Esophagus muscularis mucosa (tissue), 4 donors: Measurements from ENCODE around the gene MTERF4.

Experiments
- CTCF ChIP-seq, 3 experiments: fragments of 200-600 bp in 2 of 3; fragments of 450-650 bp in 1 of 3; sonication (generic) in 2 of 3; IDR thresholded peaks; one replicate each; pipeline ENCODE4 v1.5.1; 2017 to 2019; ENCODE audit warnings: antibody characterized with exemption in 3 of 3, mild to moderate bottlenecking in 2 of 3, moderate library complexity in 1 of 3
- EP300 ChIP-seq: sonication (generic); formaldehyde crosslinking; IDR thresholded peaks from one replicate; pipeline ENCODE4 v1.6.1; 2017; ENCODE audit warnings: antibody characterized with exemption
- POLR2AphosphoS5 ChIP-seq, 2 donors: sonication (generic); formaldehyde crosslinking; IDR thresholded peaks; one replicate each; pipeline ENCODE4 v1.6.1; 2017; ENCODE audit warnings: antibody characterized with exemption in 2 of 2

- no peak for TF ChIP-seq POLR2AphosphoS5 (IDR thresholded peaks at IDR 0.05)
- TF ChIP-seq EP300, result no peak
- TF ChIP-seq CTCF (IDR thresholded peaks at IDR 0.05), result no peak
Observed at GRCh38 chr2:241091734-241092445, 10.2 kb downstream of the MTERF4 start.
